Heart left ventricle (tissue), 16 donors: ENCODE measurements around the gene DUSP7. TPM values are rescaled to one million over a fixed set of nuclear protein-coding genes. Genes with fewer than 3 reads are reported as not detected.
A peak's percentile ranks its signal among the peaks of the same experiment; 100 is the strongest.

Experiments used
- ATAC-seq, 4 donors: fragments of 200-7000 bp; cut with Tn5 transposase; one replicate each; pipeline ENCODE4 v1.9.1; 2020 to 2022; ENCODE audit warnings: moderate library complexity in 4 of 4, mild to moderate bottlenecking in 3 of 4, moderate number of reproducible peaks in 1 of 4
- DNase-seq, 5 donors: peaks; one replicate each; pipeline ENCODE4 v3.0.0-alpha.2; 2020
- H3K27ac ChIP-seq, 12 donors: fragments of 200-600 bp; sonication (generic) in 4 of 12; one replicate each; pipeline versions ENCODE4 v1.5.0 to v1.8.0; 2016 to 2022; ENCODE audit warnings: mild to moderate bottlenecking in 2 of 12
- H3K27me3 ChIP-seq, 9 donors: fragments of 200-600 bp; sonication (generic) in 2 of 9; one replicate each; pipeline versions ENCODE4 v1.5.1 to v1.8.0; 2016 to 2022; ENCODE audit warnings: mild to moderate bottlenecking in 3 of 9
- H3K36me3 ChIP-seq, 9 donors: fragments of 200-600 bp; sonication (generic) in 2 of 9; one replicate each; pipeline versions ENCODE4 v1.5.0 to v1.8.0; 2018 to 2022; ENCODE audit warnings: mild to moderate bottlenecking in 2 of 9
- H3K4me1 ChIP-seq, 12 donors: fragments of 200-600 bp; sonication (generic) in 4 of 12; one replicate each; pipeline versions ENCODE4 v1.5.0 to v1.8.0; 2016 to 2022; ENCODE audit warnings: mild to moderate bottlenecking in 3 of 12
- H3K4me3 ChIP-seq, 12 donors: fragments of 200-600 bp; sonication (generic) in 4 of 12; one replicate each; pipeline versions ENCODE4 v1.5.0 to v1.8.0; 2017 to 2022; ENCODE audit warnings: mild to moderate bottlenecking in 9 of 12, moderate library complexity in 4 of 12
- H3K9me3 ChIP-seq, 12 donors: fragments of 200-600 bp; sonication (generic) in 4 of 12; one replicate each; pipeline versions ENCODE4 v1.5.0 to v1.8.0; 2016 to 2022; ENCODE audit warnings: mild to moderate bottlenecking in 1 of 12
- POLR2A ChIP-seq, 2 donors: fragments of 450-650 bp; IDR thresholded peaks; one replicate each; pipeline ENCODE4 v1.6.1; 2017; ENCODE audit warnings: antibody characterized with exemption in 2 of 2, mild to moderate bottlenecking in 2 of 2, moderate library complexity in 2 of 2
- WGBS, 4 donors: extraction: QIAGEN DNeasy Blood & Tissue Kit in 2 of 4; methylation state at CpG; one replicate each; pipeline versions ENCODE4 v1.1.5 to v1.1.7; 2013 to 2018; 5-methylcytosine and 5-hydroxymethylcytosine counted together
- intact Hi-C, 10 donors: fragments of 100-400 bp; cut with DNase I; formaldehyde crosslinking; loops; one replicate each; pipeline versions ENCODE4 v1.11.1 to v1.14.2; 2022
- polyA plus RNA-seq, 2 donors: library from polyadenylated mRNA; stranded (reverse); fragments of 200-250 nt; gene quantifications; one replicate each; pipeline ENCODE4 v1.2.3, GENCODE V29; 2013
- total RNA-seq, 9 donors: library from RNA; depleted of rRNA in 2 of 9; stranded (reverse); fragments of >200 nt in 2 of 9; fragmentation: NEBNext Ultra II Directional in 3 of 9; extraction: Animal tissue kit (Norgen Biotek cat#: 25700) in 3 of 9; gene quantifications; one replicate each; pipeline versions ENCODE4 v1.1.0 to v1.2.4, GENCODE V29; 2016 to 2023
- TF ChIP-seq, protein P1 (sequence below), 12 donors: fragments of 200-600 bp; sonication (generic) in 4 of 12; IDR thresholded peaks; one replicate each; pipeline versions ENCODE4 v1.5.0 to v1.8.0; 2018 to 2022; ENCODE audit warnings: antibody characterized with exemption in 12 of 12, mild to moderate bottlenecking in 5 of 12
- donor health status: ischemic (EF 13 %, LVEDD 7.1; RV severe dilation, severe dysfunction).
- donor health status: healthy with polysubstance abuse.
- donor health status: DM: no; HTN: yes; CAD: no.
- donor health status: DM: no; HTN: no; CAD: no.
- donor health status: ischemic (EF 25% LVEDD 6.9; RV normal size, moderate dysfunction).
- donor health status: ischemic (EF 25% LVEDD 5.7; RV mildly dilated, moderate dysfunction).
- donor health status: healthy.
- donor health status: DM: yes; HTN: yes; CAD: no.
- donor health status: ischemic (EF 35%, LVEDD 5.7; RV mildly dilated, moderate dysfunction).
- donor health status: nonischemic (EF 11% LVEDD 7.7; RV severe dilation, severe dysfunction).
- donor health status: DM: yes; HTN: yes; CAD: no.
- donor health status: PGD.
- donor health status: ischemic (EF 29% LVEDD 5.4; RV normal size, mild dysfunction).
- donor health status: nonischemic (EF 23%, LVEDD 6.1; RV moderate dilation, normal function).

Gene DUSP7
- total and polyA plus RNA-seq, 11 donors, result 9.2 to 33.2 (median 20.7) TPM

GRCh38 chr3:52031896-52032295, 24.5 kb downstream of the DUSP7 start:
- ATAC-seq (no peak), DNase-seq (peak in 1 of 5 donors; percentile 3)
- Histone ChIP-seq H3K4me1 (peaks cover 0 to 30% (median 12%) of the 10 kb centered on the region in 12 donors), H3K27ac (no peak overlapping the region), H3K36me3 (no peaks in the 10 kb centered on the region), H3K27me3 (no peaks in the 10 kb centered on the region), H3K4me3 (no peak overlapping the region), H3K9me3 (no peaks in the 10 kb centered on the region)
- intact Hi-C loops, result no loop called here
- TF ChIP-seq POLR2A (IDR thresholded peaks at IDR 0.05), result no peak
- TF ChIP-seq, protein P1, sequence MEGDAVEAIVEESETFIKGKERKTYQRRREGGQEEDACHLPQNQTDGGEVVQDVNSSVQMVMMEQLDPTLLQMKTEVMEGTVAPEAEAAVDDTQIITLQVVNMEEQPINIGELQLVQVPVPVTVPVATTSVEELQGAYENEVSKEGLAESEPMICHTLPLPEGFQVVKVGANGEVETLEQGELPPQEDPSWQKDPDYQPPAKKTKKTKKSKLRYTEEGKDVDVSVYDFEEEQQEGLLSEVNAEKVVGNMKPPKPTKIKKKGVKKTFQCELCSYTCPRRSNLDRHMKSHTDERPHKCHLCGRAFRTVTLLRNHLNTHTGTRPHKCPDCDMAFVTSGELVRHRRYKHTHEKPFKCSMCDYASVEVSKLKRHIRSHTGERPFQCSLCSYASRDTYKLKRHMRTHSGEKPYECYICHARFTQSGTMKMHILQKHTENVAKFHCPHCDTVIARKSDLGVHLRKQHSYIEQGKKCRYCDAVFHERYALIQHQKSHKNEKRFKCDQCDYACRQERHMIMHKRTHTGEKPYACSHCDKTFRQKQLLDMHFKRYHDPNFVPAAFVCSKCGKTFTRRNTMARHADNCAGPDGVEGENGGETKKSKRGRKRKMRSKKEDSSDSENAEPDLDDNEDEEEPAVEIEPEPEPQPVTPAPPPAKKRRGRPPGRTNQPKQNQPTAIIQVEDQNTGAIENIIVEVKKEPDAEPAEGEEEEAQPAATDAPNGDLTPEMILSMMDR (IDR thresholded peaks at IDR 0.05), result no peak
- 89 to 93% (median 91%) methylated on average over 8 to 10 of the region's 10 CpGs for WGBS, 4 donors

DNA sequence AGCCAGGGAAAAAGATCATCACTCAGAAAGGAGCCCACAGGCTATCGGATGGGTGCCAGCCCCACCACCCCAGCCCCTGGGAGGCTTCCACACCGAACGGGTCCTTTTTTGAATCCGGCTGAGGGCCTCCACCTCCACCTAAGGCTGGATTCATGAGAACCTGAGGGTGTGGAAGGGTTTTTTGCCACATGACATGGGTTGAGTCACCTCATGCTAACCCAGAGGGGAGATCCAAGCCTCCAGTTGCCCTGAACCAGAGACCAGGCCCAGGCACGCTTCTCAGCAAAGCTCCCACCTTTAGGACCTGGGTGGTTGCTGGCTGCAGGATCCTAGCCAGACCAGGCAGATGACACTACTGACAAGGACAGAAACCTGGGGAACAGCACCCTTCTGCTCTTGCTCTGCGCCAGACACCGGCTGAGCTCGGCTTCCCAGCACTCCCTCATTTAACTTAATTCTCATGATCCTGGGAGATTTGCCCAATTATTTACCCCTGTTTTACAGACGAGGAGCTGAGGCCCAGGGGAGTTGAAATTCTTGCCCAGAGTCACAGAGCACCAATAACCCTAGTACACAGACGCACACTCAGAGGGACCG, 25.6 kb downstream of the DUSP7 start:
- Histone ChIP-seq H3K27me3 (no peaks in the 10 kb centered on the region), H3K36me3 (no peaks in the 10 kb centered on the region), H3K4me1 (peaks cover 2 to 38% (median 19%) of the 10 kb centered on the region in 12 donors), H3K9me3 (no peaks in the 10 kb centered on the region), H3K4me3 (no peak overlapping the region), H3K27ac (no peak overlapping the region)
- ATAC-seq, result no peak
- TF ChIP-seq, protein P1 (IDR thresholded peaks at IDR 0.05), result no peak
- TF ChIP-seq POLR2A (IDR thresholded peaks at IDR 0.05), result no peak
- intact Hi-C loops, result no loop called here
- 88 to 94% (median 90%) methylated on average over 11 of the region's 11 CpGs for WGBS, 4 donors
- peak in 1 of 5 donors; percentile 4 for DNase-seq

DNA sequence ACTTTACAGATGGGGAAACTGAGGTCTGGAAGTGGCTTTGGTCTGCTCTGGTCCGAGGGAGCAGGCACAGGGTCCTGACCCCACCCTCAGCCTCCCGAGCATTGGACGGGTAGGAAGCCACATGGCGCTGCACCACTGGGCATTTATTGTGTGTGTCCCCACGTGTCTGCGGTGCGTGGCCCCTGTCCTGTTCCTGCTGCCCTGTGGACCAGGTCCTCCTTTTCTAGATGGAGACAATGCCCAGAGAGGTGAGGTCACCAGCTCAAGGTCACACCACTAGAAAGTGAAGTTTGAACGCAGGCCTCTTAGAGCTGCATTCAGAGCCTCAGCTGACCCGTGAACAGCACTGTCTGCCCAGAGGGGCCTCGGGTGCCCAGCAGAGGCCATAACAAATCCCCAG, 26.8 kb downstream of the DUSP7 start:
- ATAC-seq, result no peak
- intact Hi-C loops, result no loop called here
- Histone ChIP-seq H3K27me3 (no peaks in the 10 kb centered on the region), H3K27ac (peak overlapping the region in 8 of 12 donors; percentile 52 to 87 (median 80)), H3K4me1 (peaks cover 10 to 51% (median 31%) of the 10 kb centered on the region in 12 donors), H3K4me3 (no peak overlapping the region), H3K9me3 (no peaks in the 10 kb centered on the region), H3K36me3 (no peaks in the 10 kb centered on the region)
- WGBS, 4 donors, result 86 to 91% (median 89%) methylated on average over 8 to 10 of the region's 10 CpGs
- no peak for TF ChIP-seq POLR2A (IDR thresholded peaks at IDR 0.05)
- TF ChIP-seq, protein P1 (IDR thresholded peaks at IDR 0.05), result no peak
- peak in 1 of 5 donors; percentile 3 for DNase-seq

- H3K4me1 ChIP-seq, result peaks cover 14 to 56% (median 36%) of the 10 kb centered on the region in 12 donors
- 48 to 58% (median 54%) methylated on average over 9 of the region's 9 CpGs for WGBS, 4 donors
- no peaks in the 10 kb centered on the region for H3K27me3 ChIP-seq
- no peak for TF ChIP-seq POLR2A (IDR thresholded peaks at IDR 0.05)
- TF ChIP-seq, protein P1 (IDR thresholded peaks at IDR 0.05), result no peak
- DNase-seq (peak in 1 of 5 donors; percentile 7), ATAC-seq (peak in 3 of 4 donors; percentile 13 to 39 (median 27))
- H3K9me3 ChIP-seq, result no peaks in the 10 kb centered on the region
- H3K4me3 ChIP-seq, result no peak overlapping the region
- H3K36me3 ChIP-seq, result no peaks in the 10 kb centered on the region
- peak overlapping the region; percentile 51 to 87 (median 72) for H3K27ac ChIP-seq
- intact Hi-C loops, result no loop called here
Observed at GRCh38 chr3:52029053-52029452, 27.3 kb downstream of the DUSP7 start.
